Keratinocyte (primary cell): ENCODE measurements around the gene SCFD2. TPM values are rescaled to one million over a fixed set of nuclear protein-coding genes. Genes with fewer than 3 reads are reported as not detected.

Experiments
- DNase-seq: peaks from one replicate; pipeline ENCODE4 v3.0.0-alpha.2; 2011; ENCODE audit warnings: low read depth, missing footprints, low spot score
- FAIRE-seq: peaks from 2 replicates; lab custom pipeline; 2011; peaks lifted over from hg19 to GRCh38; lab: Jason Lieb, UNC
- H2AFZ ChIP-seq: 2 replicates; pipeline ENCODE4 v1.6.0; 2012; ENCODE audit warnings: low read length, control low read depth, inconsistent platforms; ENCODE audit not compliant: control insufficient read depth
- H3K27ac ChIP-seq: 2 replicates; pipeline ENCODE4 v1.5.1; 2011; ENCODE audit warnings: low read length; ENCODE audit not compliant: control insufficient read depth, insufficient read depth
- H3K27me3 ChIP-seq: 3 replicates; pipeline ENCODE4 v1.6.0; 2011; ENCODE audit warnings: low read length; ENCODE audit not compliant: control insufficient read depth, insufficient read depth; ENCODE audit errors: extremely low read depth
- H3K36me3 ChIP-seq, 2 experiments: 2 replicates in 1 of 2; 3 replicates in 1 of 2; pipeline ENCODE4 v1.5.1; 2011; ENCODE audit warnings: low read length in 2 of 2, mild to moderate bottlenecking in 1 of 2; ENCODE audit not compliant: control insufficient read depth in 2 of 2, insufficient read depth in 2 of 2; ENCODE audit errors: extremely low read depth in 1 of 2
- H3K4me1 ChIP-seq: 3 replicates; pipeline ENCODE4 v1.5.1; 2011; ENCODE audit warnings: low read length; ENCODE audit not compliant: control insufficient read depth, insufficient read depth; ENCODE audit errors: extremely low read depth
- H3K4me2 ChIP-seq: 3 replicates; pipeline ENCODE4 v1.6.0; 2011; ENCODE audit warnings: low read depth, low read length; ENCODE audit not compliant: control insufficient read depth, insufficient read depth; ENCODE audit errors: extremely low read depth
- H3K4me3 ChIP-seq, 3 experiments: fragments of 200-600 bp in 1 of 3; sonication (generic) in 1 of 3; 2 replicates in 2 of 3; 3 replicates in 1 of 3; pipeline ENCODE4 v1.5.1; 2011 to 2016; ENCODE audit warnings: low read length in 3 of 3, mild to moderate bottlenecking in 3 of 3, control low read depth in 2 of 3, inconsistent platforms in 1 of 3, low read depth in 1 of 3, mixed read lengths in 1 of 3, mixed run types in 1 of 3, moderate library complexity in 1 of 3; ENCODE audit not compliant: control insufficient read depth in 2 of 3, insufficient read depth in 2 of 3; ENCODE audit errors: extremely low read depth in 1 of 3
- H3K79me2 ChIP-seq: 2 replicates; pipeline ENCODE4 v1.6.0; 2012; ENCODE audit warnings: low read length; ENCODE audit not compliant: control insufficient read depth, insufficient read depth
- H3K9ac ChIP-seq: 3 replicates; pipeline ENCODE4 v1.6.0; 2011; ENCODE audit warnings: low read length; ENCODE audit not compliant: control insufficient read depth, insufficient read depth; ENCODE audit errors: extremely low read depth
- H3K9me1 ChIP-seq: 3 replicates; pipeline ENCODE4 v1.6.0; 2011; ENCODE audit warnings: low read length; ENCODE audit not compliant: control insufficient read depth, insufficient read depth; ENCODE audit errors: extremely low read depth
- H3K9me3 ChIP-seq: 2 replicates; pipeline ENCODE4 v1.5.1; 2012; ENCODE audit warnings: low read depth, low read length; ENCODE audit not compliant: control insufficient read depth
- H4K20me1 ChIP-seq: 3 replicates; pipeline ENCODE4 v1.6.0; 2011; ENCODE audit warnings: low read length; ENCODE audit not compliant: control insufficient read depth, insufficient read depth; ENCODE audit errors: extremely low read depth
- CTCF ChIP-seq, 3 experiments: IDR thresholded peaks in 1 of 3; conservative IDR thresholded peaks in 1 of 3; optimal IDR thresholded peaks in 1 of 3; 2 replicates in 2 of 3; 3 replicates in 1 of 3; pipeline versions ENCODE3 to v1.5.1; 2011; ENCODE audit warnings: low read length in 3 of 3, mild to moderate bottlenecking in 3 of 3, moderate library complexity in 2 of 3, control low read depth in 1 of 3, inconsistent platforms in 1 of 3; ENCODE audit not compliant: insufficient read depth in 2 of 3; ENCODE audit errors: extremely low read depth in 1 of 3
- EZH2 ChIP-seq: IDR thresholded peaks from one replicate; pipeline ENCODE4 v1.6.1; 2012; ENCODE audit warnings: inconsistent platforms, mild to moderate bottlenecking, low read length, moderate library complexity
- dilution Hi-C: fragments of 300-500 bp; cut with MboI; formaldehyde crosslinking; loops from one replicate; pipeline ENCODE4 v1.7.0; 2020; ENCODE audit warnings: low sequenced_read_pairs; ENCODE audit not compliant: extremely low pct_ligation_motif_present
- polyA plus RNA-seq, 5 experiments: library from polyadenylated mRNA; depleted of rRNA in 3 of 5; stranded (reverse) in 3 of 5; stranded (forward) in 1 of 5; unstranded in 1 of 5; fragments of >200 nt; gene quantifications; 1 replicate in 1 of 5; 2 replicates in 3 of 5; 3 replicates in 1 of 5; pipeline versions ENCODE4 v1.2.1 to v1.2.3, GENCODE V29; 2011 to 2012; ENCODE audit warnings: missing spikeins in 2 of 5, low read depth in 1 of 5, low replicate concordance in 1 of 5

Gene SCFD2
- polyA plus RNA-seq, 1 donor (not counting 4 experiments of a cell fraction or from before 2014, with no cell fraction given), result 13.9 TPM

- Histone ChIP-seq H3K9ac (no peak overlapping the region), H3K36me3 (no peaks in the 10 kb centered on the region), H3K27me3 (no peaks in the 10 kb centered on the region), H4K20me1 (no peaks in the 10 kb centered on the region), H3K4me1 (no peaks in the 10 kb centered on the region), H3K79me2 (no peaks in the 10 kb centered on the region), H3K9me1 (no peaks in the 10 kb centered on the region), H3K27ac (no peak overlapping the region), H3K4me2 (no peak overlapping the region), H3K4me3 (no peak overlapping the region), H2AFZ (no peak overlapping the region), H3K9me3 (no peaks in the 10 kb centered on the region)
- no peak for DNase-seq
- no peak for FAIRE-seq
- TF ChIP-seq CTCF (optimal IDR thresholded peaks at IDR 0.05 in 1 of 3, IDR thresholded peaks at IDR 0.05 in 1 of 3, conservative IDR thresholded peaks at IDR 0.05 in 1 of 3; ENCODE audit: extremely low read depth in 1 of 3, insufficient read depth in 2 of 3, low read length in 3 of 3) (no peak), EZH2 (no peak)
- dilution Hi-C loops, result no loop called here
Measured at GRCh38 chr4:53228036-53228435, 137.8 kb downstream of the SCFD2 start.

- H3K4me2 ChIP-seq, result no peak overlapping the region
- no peaks in the 10 kb centered on the region for H4K20me1 ChIP-seq
- no peak for FAIRE-seq
- H3K4me3 ChIP-seq, result no peak overlapping the region
- H3K9me3 ChIP-seq, result no peaks in the 10 kb centered on the region
- H3K9ac ChIP-seq, result no peak overlapping the region
- H3K79me2 ChIP-seq, result no peaks in the 10 kb centered on the region
- H3K36me3 ChIP-seq, result no peaks in the 10 kb centered on the region
- H2AFZ ChIP-seq, result no peak overlapping the region
- TF ChIP-seq EZH2 (no peak), CTCF (optimal IDR thresholded peaks at IDR 0.05 in 1 of 3, IDR thresholded peaks at IDR 0.05 in 1 of 3, conservative IDR thresholded peaks at IDR 0.05 in 1 of 3; ENCODE audit: extremely low read depth in 1 of 3, insufficient read depth in 2 of 3, low read length in 3 of 3) (no peak)
- no peak overlapping the region for H3K27ac ChIP-seq
- dilution Hi-C loops, result no loop called here
- H3K9me1 ChIP-seq, result no peaks in the 10 kb centered on the region
- no peaks in the 10 kb centered on the region for H3K27me3 ChIP-seq
- DNase-seq, result no peak
- H3K4me1 ChIP-seq, result no peaks in the 10 kb centered on the region
Measured at GRCh38 chr4:53227451-53227850, 138.4 kb downstream of the SCFD2 start.
